H1 (cell line): ENCODE results near the gene STARD3. TPM values are rescaled to one million over a fixed set of nuclear protein-coding genes. Genes with fewer than 3 reads are reported as not detected.

Experiments used
- CHD1 ChIP-seq: IDR thresholded peaks from 2 replicates; pipeline ENCODE4 v1.6.1; 2012; ENCODE audit warnings: low read depth, low read length, improper control_type of control experiment
- EGR1 ChIP-seq: IDR thresholded peaks from 2 replicates; pipeline ENCODE4 v1.6.1; 2011; ENCODE audit warnings: low read depth, low read length, borderline replicate concordance
- EZH2 ChIP-seq: fragments of 200-600 bp; sonication (generic); IDR thresholded peaks from 2 replicates; pipeline ENCODE4 v1.7.1; 2012; ENCODE audit warnings: low read depth, mild to moderate bottlenecking, moderate library complexity, low read length, inconsistent platforms; ENCODE audit not compliant: severe bottlenecking
- GABPA ChIP-seq: IDR thresholded peaks from 2 replicates; pipeline ENCODE4 v1.6.1; 2011; ENCODE audit warnings: mild to moderate bottlenecking, low read length, moderate library complexity, borderline replicate concordance; ENCODE audit not compliant: insufficient read depth
- GTF2F1 ChIP-seq: IDR thresholded peaks from 2 replicates; pipeline ENCODE4 v1.6.1; 2012; ENCODE audit warnings: low read depth, low read length, improper control_type of control experiment, borderline replicate concordance
- HDAC2 ChIP-seq, 2 experiments: fragments of 300-600 bp in 1 of 2; sonication (generic) in 1 of 2; IDR thresholded peaks; 2 replicates each; pipeline ENCODE4 v1.6.1; 2011 to 2012; ENCODE audit warnings: low read depth in 2 of 2, low read length in 2 of 2, mild to moderate bottlenecking in 2 of 2, moderate library complexity in 2 of 2, borderline replicate concordance in 1 of 2, inconsistent platforms in 1 of 2
- PHF8 ChIP-seq: fragments of 200-600 bp; sonication (generic); conservative IDR thresholded peaks from 2 replicates; pipeline ENCODE4 v1.7.1; 2012; ENCODE audit warnings: low read depth, mild to moderate bottlenecking, inconsistent platforms, low read length, moderate library complexity
- POLR2A ChIP-seq, 2 experiments: IDR thresholded peaks; 1 replicate in 1 of 2; 2 replicates in 1 of 2; pipeline ENCODE4 v1.6.1; 2011; ENCODE audit warnings: low read depth in 2 of 2, low read length in 2 of 2, mild to moderate bottlenecking in 2 of 2; ENCODE audit errors: control extremely low read depth in 1 of 2
- POU5F1 ChIP-seq: IDR thresholded peaks from 2 replicates; pipeline ENCODE4 v1.6.1; 2011; ENCODE audit warnings: low read depth, mild to moderate bottlenecking, low read length, moderate library complexity
- RFX5 ChIP-seq: IDR thresholded peaks from 2 replicates; pipeline ENCODE4 v1.6.1; 2011; ENCODE audit warnings: low read depth, low read length, improper control_type of control experiment, borderline replicate concordance
- SIN3A ChIP-seq, 2 experiments: IDR thresholded peaks in 1 of 2; conservative IDR thresholded peaks in 1 of 2; 2 replicates each; pipeline ENCODE4 v1.6.1; 2011 to 2012; ENCODE audit warnings: low read length in 2 of 2, improper control_type of control experiment in 1 of 2, low read depth in 1 of 2, mild to moderate bottlenecking in 1 of 2
- SP2 ChIP-seq: IDR thresholded peaks from 2 replicates; pipeline ENCODE4 v1.6.1; 2012; ENCODE audit warnings: mild to moderate bottlenecking, low read length, inconsistent platforms
- SP4 ChIP-seq: IDR thresholded peaks from 2 replicates; pipeline ENCODE4 v1.6.1; 2012; ENCODE audit warnings: low read length, inconsistent platforms
- TAF1 ChIP-seq: IDR thresholded peaks from 2 replicates; pipeline ENCODE4 v1.6.1; 2011; ENCODE audit warnings: mild to moderate bottlenecking, low read depth, low read length
- TAF7 ChIP-seq: optimal IDR thresholded peaks from 2 replicates; pipeline ENCODE3; 2011; ENCODE audit warnings: low read depth, mild to moderate bottlenecking, inconsistent platforms, low read length, moderate library complexity, borderline replicate concordance
- USF2 ChIP-seq: IDR thresholded peaks from 2 replicates; pipeline ENCODE4 v1.6.1; 2011; ENCODE audit warnings: low read length, improper control_type of control experiment
- YY1 ChIP-seq: IDR thresholded peaks from 2 replicates; pipeline ENCODE4 v1.6.1; 2011; ENCODE audit warnings: low read depth, mild to moderate bottlenecking, low read length
- polyA plus RNA-seq, 7 experiments: library from polyadenylated mRNA; depleted of rRNA in 3 of 7; stranded (reverse) in 5 of 7; unstranded in 2 of 7; fragments of >200 nt in 5 of 7; fragments of 200-250 nt in 2 of 7; gene quantifications; 1 replicate in 5 of 7; 2 replicates in 1 of 7; 4 replicates in 1 of 7; pipeline versions ENCODE4 v1.2.1 to v1.2.3, GENCODE V29; 2011 to 2013; ENCODE audit warnings: missing spikeins in 2 of 7, mixed read lengths in 2 of 7
- total RNA-seq: library from RNA; stranded (reverse); fragmentation: NEBNext Ultra II Directional; extraction: Animal tissue kit (Norgen Biotek cat#: 25700); gene quantifications from 2 replicates; pipeline ENCODE4 v1.2.1, GENCODE V29; 2021
- TF ChIP-seq, protein P1 (sequence below): IDR thresholded peaks from 2 replicates; pipeline ENCODE4 v1.6.1; 2012; ENCODE audit warnings: inconsistent platforms
- TF ChIP-seq, protein P2 (sequence below): IDR thresholded peaks from 2 replicates; pipeline ENCODE4 v1.6.1; 2012; ENCODE audit warnings: inconsistent platforms

Gene STARD3
- total and polyA plus RNA-seq, 2 of the 8 experiments (the other 6 are each of a cell fraction or from before 2014, with no cell fraction given): 47.6 to 80.3 TPM

- peak; percentile 80 for TF ChIP-seq PHF8
- TF ChIP-seq, protein P1, sequence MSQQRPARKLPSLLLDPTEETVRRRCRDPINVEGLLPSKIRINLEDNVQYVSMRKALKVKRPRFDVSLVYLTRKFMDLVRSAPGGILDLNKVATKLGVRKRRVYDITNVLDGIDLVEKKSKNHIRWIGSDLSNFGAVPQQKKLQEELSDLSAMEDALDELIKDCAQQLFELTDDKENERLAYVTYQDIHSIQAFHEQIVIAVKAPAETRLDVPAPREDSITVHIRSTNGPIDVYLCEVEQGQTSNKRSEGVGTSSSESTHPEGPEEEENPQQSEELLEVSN: 0 out of 2 replicates have a peak, but pooled peaks have one; percentile 20
- TF ChIP-seq HDAC2 (IDR thresholded peaks at IDR 0.05; ENCODE audit: borderline replicate concordance in 1 of 2, low read depth in 2 of 2, low read length in 2 of 2): peak in 1 of 2 experiments; percentile 24; a peak in 1 of 4 replicates
- TF ChIP-seq CHD1: peak; percentile 69
- TF ChIP-seq, protein P2, sequence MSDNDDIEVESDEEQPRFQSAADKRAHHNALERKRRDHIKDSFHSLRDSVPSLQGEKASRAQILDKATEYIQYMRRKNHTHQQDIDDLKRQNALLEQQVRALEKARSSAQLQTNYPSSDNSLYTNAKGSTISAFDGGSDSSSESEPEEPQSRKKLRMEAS: no peak; the same call in none of the 2 replicates
- TF ChIP-seq GTF2F1: no peak
- peak; percentile 93 for TF ChIP-seq GABPA
- TF ChIP-seq USF2: no peak
- TF ChIP-seq SIN3A (conservative IDR thresholded peaks at IDR 0.05 in 1 of 2, IDR thresholded peaks at IDR 0.05 in 1 of 2; ENCODE audit: low read depth in 1 of 2, low read length in 2 of 2): 0 out of 4 replicates have a peak, but pooled peaks of 1 of the 2 experiments have one; percentile 27
- peak; percentile 71 for TF ChIP-seq TAF7
- TF ChIP-seq SP4: 0 out of 2 replicates have a peak, but pooled peaks have one; percentile 16
- no peak for TF ChIP-seq POU5F1
- peak; percentile 54; the same call in 1 of the 2 replicates for TF ChIP-seq EGR1
- TF ChIP-seq TAF1: peak; percentile 85
- TF ChIP-seq RFX5: no peak
- peak; percentile 61; the same call in 1 of the 2 replicates for TF ChIP-seq YY1
- no peak for TF ChIP-seq EZH2
- TF ChIP-seq SP2: no peak
- peak; percentile 77 to 91 for TF ChIP-seq POLR2A (IDR thresholded peaks at IDR 0.05; ENCODE audit: control extremely low read depth in 1 of 2, low read depth in 2 of 2, low read length in 2 of 2)
- TF ChIP-seq, all 59 proteins: peak for 20
Measured at GRCh38 chr17:39687546-39688474, 50.9 kb downstream of the STARD3 start, which contains the start of gene PGAP3 (continued).
